K562 (cell line): Measurements from ENCODE around the gene HGD. TPM values are rescaled to one million over a fixed set of nuclear protein-coding genes. Genes with fewer than 3 reads are reported as not detected.

Source experiments
- ATAC-seq: fragments of 200-7000 bp; cut with Tn5 transposase; 3 replicates; pipeline ENCODE4 v1.9.1; 2020; ENCODE audit warnings: moderate library complexity
- BruUV-seq: library from RNA; stranded (reverse); fragments of 400-500 nt; replicated peaks from 2 replicates; lab custom pipeline; 2021; lab: Mats Ljungman, UMichigan
- CTCF ChIA-PET: fragments of 300-600 bp; formaldehyde crosslinking; extraction: SDS; loops from one replicate; lab custom pipeline; 2021; ENCODE audit warnings: low intra/inter-chr PET ratio; lab: Yijun Ruan, JAX
- POLR2A ChIA-PET: fragments of 300-600, 350-650 bp; sonication (Branson Sonifier 250); formaldehyde crosslinking; extraction: SDS; loops from one replicate; lab custom pipeline; 2021; ENCODE audit warnings: antibody characterized with exemption, inconsistent platforms; lab: Yijun Ruan, JAX
- DNase-seq, 4 experiments: peaks; one replicate each; pipeline versions ENCODE4 v3.0.0 to v3.0.0-alpha.2; 2011 to 2018; ENCODE audit warnings: low spot score in 3 of 4, mixed read lengths in 3 of 4; ENCODE audit errors: extremely low read depth in 1 of 4
- FAIRE-seq: peaks from 2 replicates; lab custom pipeline; 2011; peaks lifted over from hg19 to GRCh38; lab: Jason Lieb, UNC
- H2AFZ ChIP-seq: 2 replicates; pipeline ENCODE4 v1.6.0; 2011; ENCODE audit warnings: low read depth, low read length, control low read depth, inconsistent platforms
- H3K27ac ChIP-seq: fragments of 200-600 bp; 3 replicates; pipeline ENCODE4 v1.8.0; 2011; ENCODE audit warnings: low read depth, mild to moderate bottlenecking, control low read depth, inconsistent platforms, low read length, moderate library complexity, mixed read lengths; ENCODE audit errors: extremely low read depth
- H3K27me3 ChIP-seq, 2 experiments: fragments of 300-600 bp in 1 of 2; 2 replicates in 1 of 2; 3 replicates in 1 of 2; pipeline versions ENCODE4 v1.6.0 to v1.8.0; 2011; ENCODE audit warnings: inconsistent platforms in 2 of 2, low read length in 2 of 2, mild to moderate bottlenecking in 1 of 2, mixed read lengths in 1 of 2, moderate library complexity in 1 of 2; ENCODE audit not compliant: control insufficient read depth in 2 of 2, insufficient read depth in 2 of 2
- H3K36me3 ChIP-seq: fragments of 300-600 bp; 3 replicates; pipeline ENCODE4 v1.8.0; 2011; ENCODE audit warnings: mild to moderate bottlenecking, low read length, inconsistent platforms; ENCODE audit not compliant: control insufficient read depth, insufficient read depth
- H3K4me1 ChIP-seq, 2 experiments: fragments of 200-600 bp in 1 of 2; replicated peaks in 1 of 2; 2 replicates in 1 of 2; 3 replicates in 1 of 2; pipeline versions ENCODE4 v1.5.1 to v1.8.0; 2011; ENCODE audit warnings: inconsistent platforms in 2 of 2, low read length in 2 of 2, mild to moderate bottlenecking in 1 of 2, mixed read lengths in 1 of 2, moderate library complexity in 1 of 2; ENCODE audit not compliant: control insufficient read depth in 2 of 2, insufficient read depth in 2 of 2
- H3K4me2 ChIP-seq: 2 replicates; pipeline ENCODE4 v1.6.1; 2011; ENCODE audit warnings: low read length, control low read depth, inconsistent platforms, mixed read lengths; ENCODE audit not compliant: insufficient read depth
- H3K4me3 ChIP-seq: fragments of 200-600 bp; sonication (generic), shearing (Covaris generic); 2 replicates; pipeline ENCODE4 v1.5.1; 2016; ENCODE audit warnings: control low read depth, inconsistent platforms
- H3K79me2 ChIP-seq: fragments of 200-600 bp; 3 replicates; pipeline ENCODE4 v1.8.0; 2011; ENCODE audit warnings: low read length, inconsistent platforms; ENCODE audit not compliant: control insufficient read depth, insufficient read depth
- H3K9ac ChIP-seq, 2 experiments: 2 replicates each; pipeline versions ENCODE4 v1.6.0 to v1.6.1; 2011; ENCODE audit warnings: low read depth in 2 of 2, low read length in 2 of 2, control low read depth in 1 of 2, inconsistent platforms in 1 of 2, mild to moderate bottlenecking in 1 of 2, mixed read lengths in 1 of 2; ENCODE audit not compliant: insufficient read depth in 1 of 2
- H3K9me1 ChIP-seq: one replicate; pipeline ENCODE4 v1.6.0; 2011; ENCODE audit warnings: inconsistent platforms, mild to moderate bottlenecking, low read length, moderate library complexity; ENCODE audit not compliant: control insufficient read depth, insufficient read depth
- H3K9me3 ChIP-seq: replicated peaks from 2 replicates; pipeline ENCODE4 v1.5.1; 2011; ENCODE audit warnings: low read depth, low read length, inconsistent platforms; ENCODE audit not compliant: control insufficient read depth, insufficient read depth
- H4K20me1 ChIP-seq: replicated peaks from 2 replicates; pipeline ENCODE4 v1.6.1; 2011; ENCODE audit warnings: low read length, inconsistent platforms, mixed read lengths; ENCODE audit not compliant: control insufficient read depth, insufficient read depth
- EGR1 ChIP-seq: fragments of 450-650 bp; conservative IDR thresholded peaks from 2 replicates; pipeline ENCODE4 v1.6.1; 2017; ENCODE audit warnings: mild to moderate bottlenecking
- NCOA4 ChIP-seq: fragments of 450-650 bp; IDR thresholded peaks from 2 replicates; pipeline ENCODE4 v1.6.1; 2018; ENCODE audit warnings: mild to moderate bottlenecking; ENCODE audit not compliant: partially characterized antibody
- POLR2AphosphoS5 ChIP-seq: IDR thresholded peaks from 2 replicates; pipeline ENCODE4 v1.6.1; 2011; ENCODE audit warnings: mild to moderate bottlenecking, low read depth, low read length, moderate library complexity; ENCODE audit not compliant: control insufficient read depth, insufficient read depth
- TAF1 ChIP-seq: IDR thresholded peaks from 2 replicates; pipeline ENCODE4 v1.6.1; 2011; ENCODE audit warnings: mild to moderate bottlenecking, low read length, moderate library complexity; ENCODE audit not compliant: insufficient read depth, control insufficient read depth, severe bottlenecking; ENCODE audit errors: extremely low read depth
- XRCC3 ChIP-seq: fragments of 450-650 bp; IDR thresholded peaks from 2 replicates; pipeline ENCODE4 v1.6.1; 2017; ENCODE audit warnings: mild to moderate bottlenecking, moderate library complexity
- WGBS: fragments of 100-300 bp; shearing (Covaris generic); methylation state at CpG from one replicate; pipeline ENCODE4 v1.1.6; 2016; ENCODE audit warnings: low coverage, mixed read lengths; ENCODE audit not compliant: insufficient coverage; ENCODE audit errors: missing lambda C conversion rate; 5-methylcytosine and 5-hydroxymethylcytosine counted together
- in situ Hi-C: fragments of 300-500 bp; cut with MboI; formaldehyde crosslinking; loops from 4 replicates; pipeline ENCODE4 v1.15.0; 2018; ENCODE audit warnings: inconsistent platforms, mixed read lengths
- intact Hi-C: fragments of 100-400 bp; cut with micrococcal nuclease; formaldehyde crosslinking; loops from 2 replicates; pipeline ENCODE4 v1.14.2; 2022
- polyA plus RNA-seq, 8 experiments: library from polyadenylated mRNA; depleted of rRNA in 4 of 8; stranded (reverse) in 5 of 8; unstranded in 3 of 8; fragments of >200 nt; fragmentation: Nextera tagmentation in 2 of 8; fragmentation: Illumina TruSeq in 1 of 8; extraction: Ambion mirVana in 2 of 8; extraction: Trizol in 1 of 8; gene quantifications; 2 replicates each; pipeline versions ENCODE4 v1.2.1 to v1.2.3, GENCODE V29; 2011 to 2014; ENCODE audit warnings: inconsistent platforms in 1 of 8, missing spikeins in 1 of 8
- total RNA-seq, 7 experiments: library from RNA; depleted of rRNA in 6 of 7; stranded (reverse); fragments of >200 nt in 6 of 7; fragmentation: Illumina TruSeq in 2 of 7; extraction: Trizol in 2 of 7; gene quantifications; 2 replicates each; pipeline versions ENCODE4 v1.2.1 to v1.2.3, GENCODE V29; 2011 to 2021; ENCODE audit warnings: low replicate concordance in 1 of 7
- TF ChIP-seq, protein P1 (sequence below): sonication (generic); IDR thresholded peaks from 2 replicates; pipeline ENCODE4 v1.6.1; 2016

Gene HGD
- total and polyA plus RNA-seq, 9 of the 15 experiments (the other 6 are each of a cell fraction or from before 2014, with no cell fraction given) = 0.08 to 0.25 (median 0.17) TPM; not detected in 4

DNA sequence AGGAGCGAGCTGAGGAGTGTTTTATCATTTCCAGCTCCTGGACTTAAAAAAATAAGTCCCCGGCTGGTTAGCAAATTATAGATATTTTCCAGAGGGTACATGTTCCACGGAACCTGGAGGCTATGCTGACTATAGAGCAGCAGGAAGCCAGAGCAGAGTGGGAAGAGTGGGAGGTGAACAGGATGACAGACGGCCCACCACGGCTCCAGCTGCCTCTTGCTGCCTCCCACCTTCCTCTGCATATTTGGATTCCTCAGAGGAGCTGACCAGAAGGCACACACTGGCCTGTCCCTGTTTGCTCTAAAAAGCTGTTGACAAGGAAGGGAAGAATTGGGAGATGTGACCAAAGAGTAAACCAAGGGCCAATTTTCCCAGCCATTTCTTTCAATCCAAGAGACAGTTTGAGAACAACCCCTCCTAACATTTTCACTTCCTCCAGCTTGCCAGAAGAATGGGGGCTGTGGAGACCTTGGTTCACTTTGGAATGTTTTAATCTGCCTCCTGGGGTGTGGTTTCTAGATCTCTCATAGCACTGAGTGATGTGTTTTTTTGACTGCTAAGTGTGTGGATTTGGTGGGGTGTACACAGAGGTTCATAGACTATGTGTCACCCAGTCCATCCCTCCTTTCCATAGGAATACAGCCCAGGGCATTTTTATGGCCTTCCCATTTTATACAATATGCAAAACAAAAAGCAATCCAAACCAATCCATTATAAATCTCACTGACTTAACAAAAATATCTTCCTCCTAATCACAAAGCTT, 36.8 kb downstream of the HGD start:
- no TSS peak for BruUV-seq
- peak; percentile 40 for ATAC-seq
- peak overlapping the region; percentile 64; the same call in 2 of the 3 replicates for H3K27ac ChIP-seq
- CTCF ChIA-PET = no interaction called here
- TF ChIP-seq XRCC3 (no peak), EGR1 (peak; percentile 60), TAF1 (peak; percentile 18), NCOA4 (no peak), POLR2AphosphoS5 (no peak)
- TF ChIP-seq, protein P1, sequence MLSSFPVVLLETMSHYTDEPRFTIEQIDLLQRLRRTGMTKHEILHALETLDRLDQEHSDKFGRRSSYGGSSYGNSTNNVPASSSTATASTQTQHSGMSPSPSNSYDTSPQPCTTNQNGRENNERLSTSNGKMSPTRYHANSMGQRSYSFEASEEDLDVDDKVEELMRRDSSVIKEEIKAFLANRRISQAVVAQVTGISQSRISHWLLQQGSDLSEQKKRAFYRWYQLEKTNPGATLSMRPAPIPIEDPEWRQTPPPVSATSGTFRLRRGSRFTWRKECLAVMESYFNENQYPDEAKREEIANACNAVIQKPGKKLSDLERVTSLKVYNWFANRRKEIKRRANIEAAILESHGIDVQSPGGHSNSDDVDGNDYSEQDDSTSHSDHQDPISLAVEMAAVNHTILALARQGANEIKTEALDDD = no peak
- TF ChIP-seq, all 486 proteins: peak for 2
- Histone ChIP-seq H3K9me1 (no peaks in the 10 kb centered on the region), H3K79me2 (no peaks in the 10 kb centered on the region), H3K4me1 (peaks cover 0 to 46% of the 10 kb centered on the region in 2 experiments; a peak in 4 of 5 replicates), H3K4me3 (no peak overlapping the region), H3K36me3 (no peaks in the 10 kb centered on the region), H3K9me3 (peaks cover 3% of the 10 kb centered on the region), H3K4me2 (peak overlapping the region; percentile 7; the same call in 1 of the 2 replicates), H3K9ac (peak overlapping the region; percentile 39 to 60; a peak in 2 of 4 replicates), H3K27me3 (no peaks in the 10 kb centered on the region), H4K20me1 (no peaks in the 10 kb centered on the region), H2AFZ (peak overlapping the region; percentile 84)
- POLR2A ChIA-PET = interaction anchor here (0.6 kb wide), 1 partner anchor 23 kb away, joined by 3 read pairs; no protein-coding TSS in a partner anchor
- intact Hi-C loops (no loop called here), in situ Hi-C loops (no loop called here)
- FAIRE-seq = no peak
- WGBS = 16% methylated on average over 5 of the region's 5 CpGs
- peak in 2 of 4 experiments; percentile 12 to 16 for DNase-seq
